PFSK-1 (cell line): Measurements from ENCODE around the gene REEP2.

Source experiments
- FOXP2 ChIP-seq: optimal IDR thresholded peaks from 2 replicates; pipeline ENCODE3; 2011; ENCODE audit warnings: borderline replicate concordance, control low read depth, inconsistent platforms; ENCODE audit not compliant: insufficient read depth; ENCODE audit errors: extremely low read length, extremely low read depth
- POLR2AphosphoS5 ChIP-seq: IDR thresholded peaks from 2 replicates; pipeline ENCODE4 v1.6.1; 2012; ENCODE audit warnings: low read depth, mild to moderate bottlenecking, control low read depth, low read length, moderate library complexity
- SIN3A ChIP-seq: IDR thresholded peaks from 2 replicates; pipeline ENCODE4 v1.6.1; 2012; ENCODE audit warnings: mild to moderate bottlenecking, low read length, moderate library complexity, borderline replicate concordance; ENCODE audit not compliant: insufficient read depth
- TAF1 ChIP-seq: IDR thresholded peaks from 2 replicates; pipeline ENCODE4 v1.6.1; 2012; ENCODE audit warnings: low read length, control low read depth, borderline replicate concordance; ENCODE audit not compliant: insufficient read depth
- TF ChIP-seq, protein P1 (sequence below), 2 experiments: IDR thresholded peaks; 2 replicates each; pipeline versions ENCODE4 v1.6.1 to v1.8.0; 2011 to 2012; ENCODE audit warnings: low read depth in 2 of 2, low read length in 2 of 2, control low read depth in 1 of 2, inconsistent platforms in 1 of 2, mild to moderate bottlenecking in 1 of 2, moderate library complexity in 1 of 2; ENCODE audit not compliant: insufficient read depth in 1 of 2

The REEP2 gene

DNA sequence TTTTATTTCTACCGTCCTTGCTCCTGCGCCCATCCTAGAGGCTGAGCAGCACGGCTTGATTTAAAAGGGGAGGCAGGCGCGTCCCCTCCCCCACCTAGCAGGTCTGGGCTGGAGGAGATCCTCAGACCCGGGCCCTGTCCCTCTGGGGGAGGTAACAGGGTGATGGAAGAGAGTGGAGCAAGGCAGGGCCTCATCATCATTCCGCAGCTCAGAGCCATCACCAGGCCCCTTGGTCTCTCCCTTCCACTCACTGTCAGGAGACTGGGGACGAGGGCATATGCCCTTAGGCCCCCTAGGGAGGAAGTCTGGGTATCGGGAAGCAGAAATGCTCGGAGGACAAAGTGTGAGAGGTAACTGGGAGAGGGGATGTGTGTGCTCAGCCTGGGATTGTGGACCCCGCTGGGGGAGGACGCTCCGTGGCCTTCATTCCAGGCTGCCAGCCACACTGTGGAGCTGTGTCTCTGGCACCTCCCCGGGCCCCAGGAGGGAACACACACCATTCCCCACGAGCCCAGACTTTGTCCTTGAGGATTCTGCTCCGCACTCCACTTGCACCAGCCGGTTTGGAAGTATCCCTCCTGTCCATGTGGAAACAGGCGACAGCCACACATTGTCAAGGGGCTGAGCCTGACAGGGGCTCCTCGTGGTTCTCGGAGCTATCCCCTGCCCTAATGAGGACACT lies 761 bp downstream of the REEP2 start:
- TF ChIP-seq TAF1 (no peak), SIN3A (no peak), FOXP2 (no peak), POLR2AphosphoS5 (no peak)
- TF ChIP-seq, protein P1, sequence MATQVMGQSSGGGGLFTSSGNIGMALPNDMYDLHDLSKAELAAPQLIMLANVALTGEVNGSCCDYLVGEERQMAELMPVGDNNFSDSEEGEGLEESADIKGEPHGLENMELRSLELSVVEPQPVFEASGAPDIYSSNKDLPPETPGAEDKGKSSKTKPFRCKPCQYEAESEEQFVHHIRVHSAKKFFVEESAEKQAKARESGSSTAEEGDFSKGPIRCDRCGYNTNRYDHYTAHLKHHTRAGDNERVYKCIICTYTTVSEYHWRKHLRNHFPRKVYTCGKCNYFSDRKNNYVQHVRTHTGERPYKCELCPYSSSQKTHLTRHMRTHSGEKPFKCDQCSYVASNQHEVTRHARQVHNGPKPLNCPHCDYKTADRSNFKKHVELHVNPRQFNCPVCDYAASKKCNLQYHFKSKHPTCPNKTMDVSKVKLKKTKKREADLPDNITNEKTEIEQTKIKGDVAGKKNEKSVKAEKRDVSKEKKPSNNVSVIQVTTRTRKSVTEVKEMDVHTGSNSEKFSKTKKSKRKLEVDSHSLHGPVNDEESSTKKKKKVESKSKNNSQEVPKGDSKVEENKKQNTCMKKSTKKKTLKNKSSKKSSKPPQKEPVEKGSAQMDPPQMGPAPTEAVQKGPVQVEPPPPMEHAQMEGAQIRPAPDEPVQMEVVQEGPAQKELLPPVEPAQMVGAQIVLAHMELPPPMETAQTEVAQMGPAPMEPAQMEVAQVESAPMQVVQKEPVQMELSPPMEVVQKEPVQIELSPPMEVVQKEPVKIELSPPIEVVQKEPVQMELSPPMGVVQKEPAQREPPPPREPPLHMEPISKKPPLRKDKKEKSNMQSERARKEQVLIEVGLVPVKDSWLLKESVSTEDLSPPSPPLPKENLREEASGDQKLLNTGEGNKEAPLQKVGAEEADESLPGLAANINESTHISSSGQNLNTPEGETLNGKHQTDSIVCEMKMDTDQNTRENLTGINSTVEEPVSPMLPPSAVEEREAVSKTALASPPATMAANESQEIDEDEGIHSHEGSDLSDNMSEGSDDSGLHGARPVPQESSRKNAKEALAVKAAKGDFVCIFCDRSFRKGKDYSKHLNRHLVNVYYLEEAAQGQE (IDR thresholded peaks at IDR 0.05; ENCODE audit: insufficient read depth in 1 of 2, low read depth in 2 of 2, low read length in 2 of 2): no peak

DNA sequence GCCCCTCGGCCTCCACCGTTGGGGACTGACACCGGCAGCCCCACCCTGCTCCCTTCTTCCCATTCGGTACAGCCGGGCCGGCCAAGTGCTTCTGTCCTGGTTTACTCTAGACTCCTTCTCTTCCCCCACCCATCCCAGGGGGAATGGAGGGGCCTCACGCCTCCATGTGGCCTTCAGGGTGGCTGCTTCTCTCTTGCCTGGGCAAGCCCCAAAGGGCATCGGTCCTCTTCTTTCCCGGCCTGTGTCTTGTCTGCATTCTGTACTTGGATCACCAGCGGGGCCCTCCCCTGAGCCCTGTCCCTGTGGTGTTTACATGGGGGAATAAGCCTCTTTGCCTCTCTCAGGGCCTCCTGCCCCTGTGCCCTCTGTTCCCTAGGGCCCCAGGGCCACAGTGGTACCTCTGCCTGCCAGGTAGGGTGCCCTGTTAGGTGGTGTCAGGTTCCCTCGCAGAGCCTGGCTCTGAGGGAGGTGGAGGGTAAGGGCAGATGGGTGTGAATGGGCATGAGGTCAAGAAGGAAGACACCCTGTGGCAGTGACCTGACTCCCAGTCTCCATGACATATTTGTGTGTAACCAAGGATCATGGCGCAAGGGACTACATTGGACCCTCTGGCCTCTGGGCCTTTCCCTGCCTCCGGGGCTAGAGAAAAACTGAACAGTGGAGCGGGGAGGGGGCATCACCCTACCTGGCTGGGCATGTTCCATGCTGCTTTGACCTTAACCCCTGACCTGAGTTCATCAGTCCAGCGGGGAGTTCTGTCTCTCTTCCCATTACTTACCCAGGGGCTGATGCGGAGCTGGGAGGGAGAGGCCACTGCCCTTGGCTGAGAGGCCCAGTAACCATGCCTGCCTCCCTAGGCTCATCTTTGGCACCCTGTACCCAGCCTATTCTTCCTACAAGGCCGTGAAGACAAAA lies 1.6 kb downstream of the REEP2 start:
- TF ChIP-seq FOXP2: no peak
- TF ChIP-seq, protein P1 (IDR thresholded peaks at IDR 0.05; ENCODE audit: insufficient read depth in 1 of 2, low read depth in 2 of 2, low read length in 2 of 2): no peak
- no peak for TF ChIP-seq SIN3A
- no peak for TF ChIP-seq TAF1
- TF ChIP-seq POLR2AphosphoS5: no peak

DNA sequence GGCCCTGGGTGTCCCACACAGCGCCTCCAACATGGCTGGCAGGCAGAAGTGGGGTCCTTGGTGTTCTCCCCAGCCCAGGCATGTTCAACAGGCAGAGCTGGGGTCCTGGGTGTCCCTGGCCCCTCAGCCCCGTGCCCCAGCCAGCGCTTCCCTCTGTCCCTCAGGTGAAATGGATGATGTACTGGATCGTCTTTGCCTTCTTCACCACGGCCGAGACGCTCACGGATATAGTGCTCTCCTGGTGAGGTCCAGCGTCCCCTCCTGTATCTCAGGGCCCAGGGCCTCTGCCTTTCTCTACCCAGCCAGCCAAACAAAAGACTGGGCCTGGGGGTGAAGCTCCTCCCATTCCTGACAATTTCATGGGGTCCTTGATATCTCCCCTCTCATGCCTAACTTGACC lies 2.4 kb downstream of the REEP2 start:
- no peak for TF ChIP-seq SIN3A
- TF ChIP-seq TAF1: no peak
- TF ChIP-seq POLR2AphosphoS5: no peak
- TF ChIP-seq FOXP2: no peak
- TF ChIP-seq, protein P1 (IDR thresholded peaks at IDR 0.05; ENCODE audit: insufficient read depth in 1 of 2, low read depth in 2 of 2, low read length in 2 of 2): no peak

DNA sequence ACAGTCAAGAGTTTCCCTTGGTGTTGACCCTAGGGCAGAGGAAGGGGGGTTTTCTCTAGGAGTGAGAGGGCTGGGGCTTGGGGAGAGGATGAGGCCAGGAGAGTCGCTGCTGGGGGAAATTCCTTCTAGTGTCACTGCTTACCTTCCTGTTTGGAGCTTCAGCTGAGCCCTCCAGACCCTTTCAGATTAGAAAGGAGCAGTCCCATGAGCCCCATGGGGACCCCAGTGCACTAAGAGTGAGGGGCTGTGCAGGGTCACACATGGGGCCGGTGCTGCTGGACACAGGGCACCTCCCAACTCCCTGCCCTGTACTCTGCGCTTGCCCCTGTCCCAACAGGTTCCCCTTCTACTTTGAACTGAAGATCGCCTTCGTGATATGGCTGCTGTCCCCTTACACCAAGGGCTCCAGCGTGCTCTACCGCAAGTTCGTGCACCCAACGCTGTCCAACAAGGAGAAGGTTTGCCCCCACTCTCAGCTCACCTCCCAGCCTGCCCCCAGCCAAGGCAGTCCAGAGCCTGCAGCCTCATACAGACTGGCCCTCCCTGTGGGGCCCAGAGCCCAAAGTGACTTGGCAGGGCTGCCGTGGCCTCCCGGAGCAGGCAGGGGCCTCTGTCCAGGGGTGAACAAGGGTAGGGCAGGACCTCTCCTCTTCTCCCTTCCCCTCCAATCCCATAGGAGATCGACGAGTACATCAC lies 5.4 kb downstream of the REEP2 start:
- TF ChIP-seq, protein P1 (IDR thresholded peaks at IDR 0.05; ENCODE audit: insufficient read depth in 1 of 2, low read depth in 2 of 2, low read length in 2 of 2): no peak
- TF ChIP-seq SIN3A (no peak), POLR2AphosphoS5 (no peak), FOXP2 (no peak), TAF1 (no peak)
